GM18499 (cell line): Measurements from ENCODE around the gene ZBTB38.

Source experiments
- ATAC-seq: cut with Tn5 transposase; IDR thresholded peaks from one replicate; pipeline ENCODE4 v1.9.1; 2021; ENCODE audit warnings: moderate number of reproducible peaks; ENCODE audit not compliant: insufficient read depth, unreplicated experiment

The ZBTB38 gene

GRCh38 chr3:141337991-141338390, 30.3 kb upstream of the ZBTB38 start:
- ATAC-seq, result no peak

- ATAC-seq, result no peak
Measured at GRCh38 chr3:141338881-141339280, 29.4 kb upstream of the ZBTB38 start.

GRCh38 chr3:141341536-141341935, 26.8 kb upstream of the ZBTB38 start:
- ATAC-seq, result no peak

- ATAC-seq, result no peak
Measured at GRCh38 chr3:141342386-141342785, 25.9 kb upstream of the ZBTB38 start.

GRCh38 chr3:141343077-141343476, 25.2 kb upstream of the ZBTB38 start:
- no peak for ATAC-seq

- ATAC-seq, result no peak
Measured at GRCh38 chr3:141343865-141344271, 24.4 kb upstream of the ZBTB38 start.

DNA sequence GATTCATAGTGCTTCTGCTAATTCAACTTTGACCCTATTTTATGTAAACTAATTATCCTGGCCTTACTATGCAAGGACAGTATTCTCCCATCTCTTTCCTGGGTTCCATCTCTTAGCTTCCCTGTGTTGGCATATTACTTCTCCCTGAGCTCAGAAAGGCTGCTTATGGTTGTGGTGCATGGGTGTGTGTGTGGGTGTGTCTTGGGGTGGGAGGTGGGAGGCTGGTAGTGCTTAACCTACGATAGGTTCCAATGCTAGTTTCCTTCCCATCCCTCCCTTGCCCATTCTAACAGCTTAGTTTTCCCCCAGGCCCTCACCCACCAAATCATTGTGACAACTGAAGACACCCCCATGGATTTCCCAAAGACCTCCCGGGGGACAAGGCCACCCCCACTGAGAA, 22.8 kb upstream of the ZBTB38 start:
- ATAC-seq, result no peak

DNA sequence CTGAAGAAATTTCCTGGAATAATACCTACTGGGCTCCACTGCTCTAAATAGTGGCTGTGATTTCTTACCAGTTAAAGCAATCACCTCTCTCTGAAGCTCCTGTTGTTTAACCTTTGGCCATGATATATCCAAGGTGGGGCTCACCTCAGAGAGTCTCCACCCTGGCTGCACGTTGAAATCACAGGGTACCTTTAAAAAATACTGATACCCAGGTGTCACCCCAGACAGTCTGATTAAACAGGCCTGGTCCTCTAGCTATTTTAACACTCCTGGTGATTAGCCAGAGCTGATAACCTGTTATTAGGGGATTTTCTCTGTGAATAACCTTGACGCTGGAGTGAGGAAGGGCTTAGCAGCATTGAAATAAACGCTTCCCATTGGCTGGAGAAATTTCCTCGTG, 22.3 kb upstream of the ZBTB38 start:
- no peak for ATAC-seq

DNA sequence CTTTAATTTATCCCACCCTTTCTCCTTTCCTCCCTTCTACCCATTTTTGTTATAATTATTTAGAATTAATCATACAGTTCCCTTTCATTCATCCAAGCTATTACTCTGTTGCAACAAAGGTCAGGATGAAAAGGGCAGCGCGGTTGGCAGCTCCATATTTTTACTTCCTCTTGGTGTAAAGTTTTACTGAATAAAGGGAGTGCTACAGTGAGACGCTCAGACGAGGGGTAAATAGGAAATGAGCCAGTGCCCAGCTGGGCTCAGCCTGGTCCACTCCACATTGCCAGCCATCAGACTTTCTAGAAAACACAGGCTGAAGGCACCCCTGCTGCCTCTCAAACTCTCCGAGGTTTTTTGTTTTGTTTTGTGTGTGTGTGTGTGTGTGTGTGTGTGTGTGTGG, 21.9 kb upstream of the ZBTB38 start:
- ATAC-seq, result no peak

DNA sequence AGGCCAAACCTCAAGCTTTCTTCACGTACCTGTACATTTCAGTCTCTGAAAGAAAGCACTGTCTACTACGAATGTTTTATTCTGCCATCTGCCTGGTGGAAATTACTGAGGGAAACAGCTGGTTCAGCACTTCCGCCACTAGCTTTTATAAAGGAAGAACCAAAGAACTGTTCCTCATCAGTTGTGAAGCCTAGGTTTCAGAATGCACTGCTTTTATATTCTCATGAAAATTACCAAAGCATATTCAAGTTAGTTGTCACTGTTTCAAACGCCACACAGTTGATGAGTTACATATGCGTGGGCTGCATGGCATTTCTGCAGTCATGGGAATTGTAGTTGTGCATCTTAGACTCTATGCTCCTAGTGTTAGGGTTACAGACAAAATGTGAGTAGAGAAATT, 21.5 kb upstream of the ZBTB38 start:
- no peak for ATAC-seq

- no peak for ATAC-seq
Measured at GRCh38 chr3:141348837-141349236, 19.5 kb upstream of the ZBTB38 start.

DNA sequence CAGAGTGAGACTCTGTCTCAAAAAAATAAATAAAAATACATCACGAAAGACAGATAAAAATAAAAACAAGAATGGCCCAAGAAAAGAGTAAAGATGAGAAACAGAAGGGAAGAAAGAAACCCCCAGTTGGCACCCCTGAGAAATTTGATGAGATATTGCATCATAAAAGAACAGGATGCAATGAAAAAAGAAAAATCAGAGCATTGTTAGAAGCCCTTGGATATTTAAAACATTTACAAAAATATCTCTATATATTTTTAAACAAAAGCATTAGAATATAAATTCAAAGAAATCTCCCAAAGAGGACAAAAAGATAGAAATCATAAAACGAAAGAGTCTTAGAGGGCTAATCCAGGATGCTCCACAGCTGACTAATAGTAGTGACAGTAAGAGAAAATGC, 18.6 kb upstream of the ZBTB38 start:
- no peak for ATAC-seq

DNA sequence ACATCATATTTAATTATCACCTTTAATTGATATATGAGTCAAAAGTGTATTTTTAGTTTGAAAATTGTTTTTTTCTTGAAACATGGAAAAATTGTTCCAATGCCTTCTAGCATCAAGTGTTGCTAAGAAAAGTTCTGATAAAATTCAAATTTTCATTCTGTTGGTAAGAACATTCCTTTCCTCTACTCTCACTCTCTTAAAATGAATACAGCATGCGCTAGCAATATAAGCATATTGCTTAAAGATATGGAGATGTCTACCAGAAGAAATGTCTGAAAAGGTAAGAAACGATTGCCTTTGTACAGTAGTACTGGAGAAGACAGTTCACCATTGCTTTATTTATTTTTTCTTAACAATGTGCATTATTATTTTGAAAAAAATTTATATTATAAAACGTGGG, 17.6 kb upstream of the ZBTB38 start:
- ATAC-seq, result no peak

DNA sequence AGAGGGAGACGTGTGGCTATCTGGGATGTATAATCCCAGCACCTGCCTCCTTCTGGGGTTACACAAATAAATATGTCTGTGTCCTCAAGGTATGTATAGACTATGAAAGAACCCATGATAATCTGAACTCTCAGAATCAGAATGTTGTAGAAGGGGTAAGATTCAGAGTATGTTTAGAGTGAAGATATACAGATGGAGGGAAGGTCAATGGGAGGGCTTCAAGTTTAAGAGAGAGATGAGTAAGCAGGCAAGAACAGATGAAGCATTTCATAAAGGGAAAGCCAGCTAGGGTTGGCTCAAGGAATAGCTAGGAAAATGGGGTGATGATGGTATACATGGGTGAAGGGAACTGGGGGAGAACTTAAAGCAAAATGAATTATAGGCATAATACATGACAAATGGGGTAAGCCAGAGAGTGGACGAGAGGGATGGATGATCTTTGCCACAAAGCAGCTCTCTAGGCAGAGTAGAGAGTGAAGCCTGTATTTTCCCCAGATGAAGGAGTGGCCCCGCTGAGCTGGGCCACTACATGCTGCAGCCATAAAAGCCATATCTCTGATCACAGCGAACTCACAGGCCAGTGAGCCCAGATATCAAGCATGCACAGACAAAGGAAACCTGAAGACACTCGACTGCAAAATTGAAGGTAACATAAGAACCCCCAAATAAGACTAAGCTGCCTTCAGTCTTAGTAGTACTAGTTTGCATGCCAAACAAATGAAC, 15.9 kb upstream of the ZBTB38 start:
- ATAC-seq, result no peak

DNA sequence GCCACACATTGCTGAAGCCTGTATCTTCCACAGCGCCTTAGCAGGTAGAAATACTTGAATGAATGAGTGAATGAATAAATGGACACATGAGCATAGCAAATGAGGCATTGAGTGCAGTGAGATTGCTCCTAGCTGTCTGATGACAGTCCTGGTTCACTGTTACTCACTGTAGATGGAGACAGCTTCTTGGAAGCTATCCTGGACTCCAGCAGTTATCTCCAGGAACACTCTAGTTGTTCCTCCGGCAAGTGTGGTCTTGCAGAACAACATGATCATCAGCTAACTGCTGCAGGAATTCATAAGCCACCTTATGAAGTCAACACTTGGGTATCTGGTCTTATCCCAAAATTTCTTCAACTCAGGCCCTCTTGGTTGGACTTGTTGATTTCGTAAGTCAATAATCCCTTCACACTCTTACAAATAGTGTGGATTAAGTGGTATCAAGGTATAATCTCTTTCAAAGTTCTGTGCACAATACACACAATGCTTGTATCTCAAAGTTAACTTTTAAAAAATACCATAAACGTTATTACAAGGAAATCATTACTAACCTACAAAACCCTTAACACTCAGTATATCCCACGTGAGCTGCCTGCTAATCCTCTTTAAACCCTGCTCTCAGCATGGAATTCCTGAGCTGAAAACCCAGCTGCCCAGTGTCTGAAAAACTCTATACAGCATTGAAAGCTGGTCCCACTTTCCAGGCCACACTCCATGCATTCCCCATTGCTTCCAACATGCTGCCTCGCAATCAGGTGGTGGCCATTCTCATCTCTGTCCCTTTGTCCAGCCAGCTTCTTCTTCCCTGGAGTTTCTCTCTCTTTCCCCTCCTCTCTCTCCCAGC, 14.4 kb upstream of the ZBTB38 start:
- no peak for ATAC-seq

DNA sequence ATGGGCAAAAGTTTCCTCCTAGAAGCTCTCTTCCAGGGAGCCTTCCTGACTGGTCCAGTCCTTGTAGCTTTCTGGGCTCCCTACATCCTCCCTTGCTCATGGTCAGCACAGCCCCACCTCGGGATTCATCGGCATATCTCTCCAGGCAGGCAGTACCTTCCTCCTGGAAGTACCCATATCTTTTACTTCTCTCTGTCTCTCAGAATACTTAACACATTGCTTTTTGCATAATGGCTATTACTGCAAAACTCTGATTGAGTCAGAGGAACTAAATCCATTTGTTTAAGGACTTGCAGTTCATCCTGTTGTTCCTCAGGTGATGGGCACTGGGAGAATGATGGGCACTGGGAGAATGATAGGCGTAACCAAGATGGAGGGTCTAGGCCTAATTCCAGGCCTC, 13.8 kb upstream of the ZBTB38 start:
- no peak for ATAC-seq

DNA sequence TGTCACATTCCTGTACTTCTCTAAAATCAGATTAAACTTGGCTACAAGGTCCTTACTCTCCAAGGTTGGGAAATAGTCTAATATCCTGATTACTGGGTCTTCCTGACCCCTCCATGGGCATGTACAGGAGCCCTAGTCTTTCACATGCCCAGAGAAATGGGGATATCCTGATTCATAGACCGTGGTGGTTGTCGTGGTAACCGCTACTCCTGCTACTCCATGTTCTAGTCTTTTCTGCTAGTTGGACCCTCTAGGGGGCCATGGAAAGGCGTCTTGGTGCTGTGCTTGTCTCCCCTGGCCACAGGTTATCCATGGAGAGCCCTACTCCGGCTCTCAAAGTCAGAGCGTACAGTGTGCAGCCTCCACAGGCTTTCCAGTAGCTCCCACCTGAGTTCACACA, 13.1 kb upstream of the ZBTB38 start:
- no peak for ATAC-seq

DNA sequence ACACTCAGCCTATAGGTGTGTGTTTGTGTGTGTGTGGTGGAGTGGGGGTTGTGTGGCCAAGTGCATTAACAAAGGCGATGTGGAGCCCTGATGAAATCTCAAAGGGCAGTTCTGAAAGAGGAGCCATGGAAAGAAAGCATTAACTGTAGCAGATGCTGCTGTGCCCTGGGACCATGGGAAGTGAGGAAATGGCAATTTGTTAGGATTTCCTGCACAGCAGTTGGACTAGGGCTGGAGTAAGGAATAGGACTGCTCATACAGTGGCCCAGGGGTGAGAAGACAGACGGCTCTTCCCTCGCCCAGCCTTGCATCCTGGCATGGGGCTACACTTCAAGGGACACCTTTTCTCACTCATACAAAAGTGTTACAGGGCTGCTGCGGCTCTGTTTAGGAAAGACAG, 12.3 kb upstream of the ZBTB38 start:
- no peak for ATAC-seq

DNA sequence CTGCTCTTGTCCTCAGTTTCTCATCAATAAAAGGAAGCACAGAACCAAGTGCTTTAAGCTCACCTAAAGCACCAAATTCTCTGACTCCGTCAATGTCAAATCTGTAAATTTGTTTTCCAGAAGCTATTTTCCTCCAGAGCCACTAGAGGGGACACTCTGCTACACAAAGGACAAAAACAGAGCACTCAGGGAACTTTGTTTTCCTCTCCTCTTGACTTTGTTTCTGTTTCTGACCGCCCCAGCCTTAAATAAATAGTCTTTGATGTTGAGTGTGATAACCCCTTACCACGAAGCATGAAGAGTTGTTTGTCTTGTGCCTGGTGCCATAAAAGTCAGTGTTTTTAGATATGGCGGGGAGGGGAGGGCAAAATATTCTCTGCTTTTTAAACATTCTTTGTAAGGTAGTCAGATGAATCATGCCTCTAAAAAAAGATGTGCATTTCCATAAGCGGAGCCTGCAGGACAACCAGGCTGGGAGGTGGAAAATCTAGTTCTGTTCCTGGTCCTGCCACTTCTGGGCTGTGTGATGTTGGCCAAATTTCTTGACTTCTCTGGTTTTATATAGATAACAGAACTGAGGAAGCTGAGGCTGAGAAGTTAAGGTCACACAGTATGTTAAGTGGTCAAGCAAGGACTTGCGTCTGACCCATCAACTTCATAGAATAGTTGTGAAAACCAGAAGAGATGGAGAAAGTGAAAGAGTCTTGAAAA, 7.3 kb upstream of the ZBTB38 start:
- ATAC-seq, result no peak

- ATAC-seq, result no peak
Measured at GRCh38 chr3:141362736-141363135, 5.6 kb upstream of the ZBTB38 start.

DNA sequence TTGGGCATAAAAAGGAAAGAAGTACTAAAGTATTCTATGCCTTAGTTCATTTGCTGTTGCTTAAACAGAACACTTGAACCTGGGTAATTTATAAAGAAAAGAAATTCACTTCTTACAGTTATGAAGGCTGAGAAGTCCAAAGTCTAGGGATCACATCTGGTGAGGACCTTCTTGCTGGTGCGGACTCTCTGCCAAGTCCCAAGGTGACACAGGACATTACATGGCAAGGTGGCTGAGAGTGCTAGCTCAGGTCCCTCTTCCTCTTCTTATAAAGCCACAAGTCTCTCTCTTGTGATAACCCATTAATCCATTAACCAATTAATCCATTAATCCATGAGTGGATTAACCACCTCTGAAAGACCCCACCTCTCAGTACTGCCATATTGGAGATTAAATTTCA, 3.1 kb upstream of the ZBTB38 start:
- ATAC-seq, result no peak
